Measurements from ENCODE around the gene ATXN2.
A peak's percentile ranks its signal among the peaks of the same experiment; 100 is the strongest.
"Not testable (repeated sequence)": the region's sequence is repeated elsewhere in the genome, so short reads cannot be mapped to it uniquely, and the experiment has no call there.

Gene ATXN2
- long read RNA-seq, donor 1, full-length matches to known transcripts = 5 of 20 reads
- long read RNA-seq, donor 1, partial matches to known transcripts = 15 of 20 reads
- long read RNA-seq, donor 1, other reads (novel, unspliced or antisense) = 0 of 20 reads
- long read RNA-seq, donor 2, partial matches to known transcripts = 0 of 3 reads
- long read RNA-seq, donor 2, other reads (novel, unspliced or antisense) = 0 of 3 reads
- long read RNA-seq, donor 3, partial matches to known transcripts = 0 of 1 reads
- long read RNA-seq, donor 3, other reads (novel, unspliced or antisense) = 0 of 1 reads
- long read RNA-seq, donor 4, full-length matches to known transcripts = 9 of 9 reads
- long read RNA-seq, donor 4, partial matches to known transcripts = 0 of 9 reads
- long read RNA-seq, donor 4, other reads (novel, unspliced or antisense) = 0 of 9 reads
- long read RNA-seq, donor 5, partial matches to known transcripts = 0 of 2 reads
- long read RNA-seq, donor 5, other reads (novel, unspliced or antisense) = 0 of 2 reads
- long read RNA-seq, donor 6, full-length matches to known transcripts = 8 of 8 reads
- long read RNA-seq, donor 6, partial matches to known transcripts = 0 of 8 reads
- long read RNA-seq, donor 6, other reads (novel, unspliced or antisense) = 0 of 8 reads
- long read RNA-seq, donor 7, full-length matches to known transcripts = 6 of 17 reads
- long read RNA-seq, donor 7, partial matches to known transcripts = 11 of 17 reads
- long read RNA-seq, donor 7, other reads (novel, unspliced or antisense) = 0 of 17 reads
- long read RNA-seq, donor 8, full-length matches to known transcripts = 3 of 3 reads
- long read RNA-seq, donor 8, partial matches to known transcripts = 0 of 3 reads
- long read RNA-seq, donor 8, other reads (novel, unspliced or antisense) = 0 of 3 reads

- peak; percentile 80 for DNase-seq
Measured at GRCh38 chr12:111598637-111599452, at the start of gene ATXN2. TSS of gene ATXN2 (minus strand) at chr12:111599315. CDS start at chr12:111599034, 281 bp downstream.

GRCh38 chr12:111645433-111645832 is 46.3 kb upstream of the ATXN2 start:
- no peak for DNase-seq

- peak; percentile 6 for DNase-seq
Measured at GRCh38 chr12:111643427-111643826, 44.3 kb upstream of the ATXN2 start.

GRCh38 chr12:111642681-111643426 is 43.7 kb upstream of the ATXN2 start:
- peak; percentile 16 for DNase-seq

- no peak for DNase-seq
Measured at GRCh38 chr12:111640506-111640905, 41.4 kb upstream of the ATXN2 start.

GRCh38 chr12:111638556-111638955 is 39.4 kb upstream of the ATXN2 start:
- DNase-seq = no peak

- peak; percentile 65 for DNase-seq
Measured at GRCh38 chr12:111636209-111636945, 37.3 kb upstream of the ATXN2 start.

GRCh38 chr12:111635524-111635923 is 36.4 kb upstream of the ATXN2 start:
- no peak for DNase-seq

GRCh38 chr12:111628505-111629260 is 29.6 kb upstream of the ATXN2 start:
- no peak for DNase-seq

- no peak for DNase-seq
Measured at GRCh38 chr12:111626230-111626629, 27.1 kb upstream of the ATXN2 start.

- no peak for DNase-seq
Measured at GRCh38 chr12:111624540-111624939, 25.4 kb upstream of the ATXN2 start.

GRCh38 chr12:111617841-111618240 is 18.7 kb upstream of the ATXN2 start:
- not testable (repeated sequence) for DNase-seq

GRCh38 chr12:111616177-111616623 is 17.1 kb upstream of the ATXN2 start:
- no peak for DNase-seq

- DNase-seq = no peak
Measured at GRCh38 chr12:111607239-111607638, 8.1 kb upstream of the ATXN2 start.

GRCh38 chr12:111606767-111607230 is 7.7 kb upstream of the ATXN2 start:
- DNase-seq = no peak

- DNase-seq = no peak
Measured at GRCh38 chr12:111605911-111606766, 7.0 kb upstream of the ATXN2 start.

GRCh38 chr12:111602857-111603256 is 3.7 kb upstream of the ATXN2 start:
- DNase-seq = not testable (repeated sequence)

GRCh38 chr12:111602348-111602747 is 3.2 kb upstream of the ATXN2 start:
- no peak for DNase-seq

GRCh38 chr12:111600986-111601385 is 1.9 kb upstream of the ATXN2 start:
- not testable (repeated sequence) for DNase-seq
